Psoas muscle (tissue), 8 donors: Measurements from ENCODE around the gene CXCL5. TPM values are rescaled to one million over a fixed set of nuclear protein-coding genes. Genes with fewer than 3 reads are reported as not detected.
"Not testable (repeated sequence)": the region's sequence is repeated elsewhere in the genome, so short reads cannot be mapped to it uniquely, and the experiment has no call there.

Source experiments
- ATAC-seq, 4 donors: fragments of 200-7000 bp; cut with Tn5 transposase; one replicate each; pipeline ENCODE4 v1.9.1; 2020; ENCODE audit warnings: moderate library complexity in 3 of 4, mild to moderate bottlenecking in 2 of 4
- DNase-seq, 2 donors: peaks; one replicate each; pipeline ENCODE4 v3.0.0-alpha.2; 2020
- H3K27ac ChIP-seq: fragments of 200-600 bp; one replicate; pipeline ENCODE4 v1.8.0; 2022
- H3K27me3 ChIP-seq, 3 donors: fragments of 200-600 bp in 1 of 3; one replicate each; pipeline versions ENCODE4 v1.6.1 to v1.8.0; 2013 to 2022; ENCODE audit warnings: low read length in 2 of 3, mild to moderate bottlenecking in 2 of 3, moderate library complexity in 1 of 3; ENCODE audit not compliant: insufficient read depth in 3 of 3
- H3K36me3 ChIP-seq, 2 donors: fragments of 200-600 bp in 1 of 2; one replicate each; pipeline versions ENCODE4 v1.6.1 to v1.8.0; 2013 to 2022; ENCODE audit warnings: low read depth in 1 of 2, mild to moderate bottlenecking in 1 of 2, moderate library complexity in 1 of 2; ENCODE audit not compliant: insufficient read depth in 1 of 2
- H3K4me1 ChIP-seq: fragments of 200-600 bp; one replicate; pipeline ENCODE4 v1.8.0; 2022
- H3K4me3 ChIP-seq: fragments of 200-600 bp; one replicate; pipeline ENCODE4 v1.8.0; 2022; ENCODE audit warnings: mild to moderate bottlenecking
- H3K9me3 ChIP-seq: fragments of 200-600 bp; one replicate; pipeline ENCODE4 v1.8.0; 2022
- CTCF ChIP-seq: fragments of 200-600 bp; IDR thresholded peaks from one replicate; pipeline ENCODE4 v1.8.0; 2022; ENCODE audit warnings: antibody characterized with exemption
- WGBS, 3 donors: extraction: QIAGEN DNeasy Blood & Tissue Kit; methylation state at CpG; one replicate each; pipeline versions ENCODE4 v1.1.6 to v1.1.7; 2013; 5-methylcytosine and 5-hydroxymethylcytosine counted together
- intact Hi-C, 2 donors: fragments of 100-400 bp; cut with DNase I; formaldehyde crosslinking; loops; one replicate each; pipeline versions ENCODE4 v1.11.0 to v1.14.2; 2022
- polyA plus RNA-seq, 3 donors: library from polyadenylated mRNA; stranded (reverse); fragments of 200-250 nt; gene quantifications; one replicate each; pipeline ENCODE4 v1.2.3, GENCODE V29; 2013
- total RNA-seq, 4 donors: library from RNA; stranded (reverse); fragmentation: NEBNext Ultra II Directional in 2 of 4; extraction: Animal tissue kit (Norgen Biotek cat#: 25700) in 2 of 4; gene quantifications; one replicate each; pipeline versions ENCODE4 v1.2.1 to v1.2.4, GENCODE V29; 2021 to 2023
- donor health status: healthy with polysubstance abuse.
- donor health status: DM: no; HTN: no; CAD: no; lungs with moderate emphysema.
- donor health status: Bipolar disorder and iron deficiency.
- donor health status: healthy.
- donor health status: DM: yes; HTN: yes; CAD: no.
- donor health status: DM: no; HTN: no; CAD: no.
- donor health status: DM: no; HTN: no; CAD: no.
- donor health status: DM: yes; HTN: yes; CAD: no.

CXCL5 gene
- total and polyA plus RNA-seq, 7 donors = 0.03 to 0.52 (median 0.08) TPM

GRCh38 chr4:73964862-73965611 lies 33.4 kb downstream of the CXCL5 start:
- no peak for TF ChIP-seq CTCF
- no peaks in the 10 kb centered on the region for H3K4me1 ChIP-seq
- no peak for DNase-seq
- no peaks in the 10 kb centered on the region for H3K9me3 ChIP-seq
- H3K27me3 ChIP-seq = no peaks in the 10 kb centered on the region
- H3K36me3 ChIP-seq = no peaks in the 10 kb centered on the region
- 44 to 46% (median 44%) methylated on average over 7 of the region's 7 CpGs for WGBS, 3 donors
- no peak overlapping the region for H3K27ac ChIP-seq
- intact Hi-C loops = no loop called here
- no peak for ATAC-seq
- H3K4me3 ChIP-seq = no peak overlapping the region

DNA sequence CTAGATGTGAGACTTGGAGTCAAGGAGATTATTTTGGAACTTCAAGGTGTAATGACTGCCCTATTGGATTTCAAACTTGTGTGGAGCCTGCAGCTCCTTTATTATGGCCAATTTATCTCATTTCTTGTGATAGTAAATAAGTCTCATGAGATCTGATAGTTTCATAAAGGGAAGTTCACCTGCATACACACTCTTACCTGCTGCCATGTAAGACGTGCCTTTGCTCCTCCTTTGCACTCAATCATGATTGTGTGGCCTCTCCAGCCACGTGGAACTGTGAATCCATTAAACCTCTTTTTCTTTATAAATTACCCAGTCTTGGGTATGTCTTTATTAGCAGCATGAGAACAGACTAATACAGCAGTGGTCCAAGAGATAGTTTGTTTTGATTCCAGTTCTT lies 35.8 kb downstream of the CXCL5 start:
- Histone ChIP-seq H3K4me3 (no peak overlapping the region), H3K9me3 (peaks cover 12% of the 10 kb centered on the region), H3K4me1 (no peaks in the 10 kb centered on the region), H3K27ac (no peak overlapping the region), H3K27me3 (no peaks in the 10 kb centered on the region), H3K36me3 (no peaks in the 10 kb centered on the region)
- DNase-seq = no peak
- 61 to 66% (median 64%) methylated on average over 2 of the region's 2 CpGs for WGBS, 3 donors
- no peak for TF ChIP-seq CTCF
- intact Hi-C loops = no loop called here
- ATAC-seq = no peak

- ATAC-seq, intact Hi-C loops: not testable (repeated sequence)
- 89 to 96% (median 93%) methylated on average over 1 of the region's 1 CpG for WGBS, 3 donors
These were observed 39.4 kb downstream of the CXCL5 start for GRCh38 chr4:73959041-73959440.

GRCh38 chr4:73952352-73952751 lies 46.1 kb downstream of the CXCL5 start:
- Histone ChIP-seq H3K4me3 (no peak overlapping the region), H3K9me3 (no peaks in the 10 kb centered on the region), H3K27me3 (no peaks in the 10 kb centered on the region), H3K27ac (no peak overlapping the region), H3K36me3 (no peaks in the 10 kb centered on the region), H3K4me1 (no peaks in the 10 kb centered on the region)
- no peak for TF ChIP-seq CTCF
- DNase-seq (no peak), ATAC-seq (no peak)
- intact Hi-C loops = no loop called here
- WGBS, 3 donors = 86 to 95% (median 93%) methylated on average over 3 of the region's 3 CpGs

More at GRCh38 chr4:73959041-73959440, 39.4 kb downstream of the CXCL5 start:
- H3K36me3 ChIP-seq, H3K4me3 ChIP-seq, H3K27ac ChIP-seq, H3K27me3 ChIP-seq, H3K4me1 ChIP-seq, DNase-seq: not testable (repeated sequence)
- peaks cover 12% of the 10 kb centered on the region for H3K9me3 ChIP-seq

DNA sequence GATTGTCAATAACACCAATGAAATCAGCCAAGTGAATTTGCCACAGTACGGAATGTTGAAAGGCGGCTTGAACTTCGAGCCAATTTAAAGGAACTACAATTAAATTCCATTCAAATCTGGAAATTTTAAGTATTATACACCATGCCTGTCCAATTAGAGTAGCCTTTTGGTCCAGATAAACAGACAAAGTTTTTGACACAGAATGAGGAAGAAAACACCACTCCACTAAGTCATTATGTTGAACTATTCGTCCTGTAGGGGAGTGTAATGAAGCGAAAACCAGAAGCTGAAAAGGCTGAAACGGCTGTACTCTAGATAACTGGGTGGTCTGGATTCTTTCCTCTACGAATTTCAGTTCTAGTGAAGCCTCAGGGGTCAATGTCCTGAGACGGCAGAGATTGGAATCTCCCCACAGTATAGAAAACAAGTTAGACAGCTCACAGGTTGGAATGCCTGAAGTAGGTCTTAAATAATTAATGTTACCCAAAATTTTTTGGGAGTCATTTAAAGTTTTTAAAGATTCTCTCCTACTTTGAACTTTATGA lies 48.0 kb downstream of the CXCL5 start:
- H3K27ac ChIP-seq, H3K9me3 ChIP-seq, H3K27me3 ChIP-seq, ATAC-seq, intact Hi-C loops, H3K36me3 ChIP-seq, H3K4me1 ChIP-seq, H3K4me3 ChIP-seq, DNase-seq: not testable (repeated sequence)
- WGBS, 3 donors = 55 to 58% (median 56%) methylated on average over 8 of the region's 8 CpGs
